T-helper 1 cell treated with Interleukin-12 subunit alpha and Interleukin-12 subunit beta and Interleukin-4 antibody, amounts not matched to agents 30 μg/mL and 1 μg/mL, for 36 hours (primary cell): ENCODE measurements around the gene SGCD.

Source experiments
- H3K27ac Mint-ChIP-seq: one replicate; pipeline ENCODE4 v1.8.0; 2021; ENCODE audit warnings: mild to moderate bottlenecking, mixed read lengths
- H3K27me3 Mint-ChIP-seq: one replicate; pipeline ENCODE4 v1.8.0; 2021; ENCODE audit warnings: low read depth, mixed read lengths
- H3K36me3 Mint-ChIP-seq: one replicate; pipeline ENCODE4 v1.8.0; 2021; ENCODE audit warnings: low read depth, mixed read lengths
- H3K4me1 Mint-ChIP-seq: one replicate; pipeline ENCODE4 v1.8.0; 2021; ENCODE audit warnings: low read depth, mixed read lengths
- H3K4me3 Mint-ChIP-seq: one replicate; pipeline ENCODE4 v1.8.0; 2021; ENCODE audit warnings: mild to moderate bottlenecking, moderate library complexity, mixed read lengths
- H3K9me3 Mint-ChIP-seq: one replicate; pipeline ENCODE4 v1.8.0; 2021; ENCODE audit warnings: mixed read lengths

The SGCD gene

GRCh38 chr5:156475182-156476157 lies 148.5 kb downstream of the SGCD start:
- Mint-ChIP-seq H3K9me3 (peaks cover 7% of the 10 kb centered on the region), H3K4me3 (no peak overlapping the region), H3K4me1 (no peaks in the 10 kb centered on the region), H3K27me3 (peaks cover 11% of the 10 kb centered on the region), H3K36me3 (no peaks in the 10 kb centered on the region), H3K27ac (no peak overlapping the region)

GRCh38 chr5:156476158-156476551 lies 149.2 kb downstream of the SGCD start:
- Mint-ChIP-seq H3K9me3 (peaks cover 13% of the 10 kb centered on the region), H3K27ac (no peak overlapping the region), H3K27me3 (peaks cover 11% of the 10 kb centered on the region), H3K4me3 (no peak overlapping the region), H3K4me1 (no peaks in the 10 kb centered on the region), H3K36me3 (no peaks in the 10 kb centered on the region)

- Mint-ChIP-seq H3K4me3 (no peak overlapping the region), H3K27ac (no peak overlapping the region), H3K9me3 (peaks cover 13% of the 10 kb centered on the region), H3K4me1 (no peaks in the 10 kb centered on the region), H3K36me3 (no peaks in the 10 kb centered on the region), H3K27me3 (peaks cover 11% of the 10 kb centered on the region)
Observed at GRCh38 chr5:156476678-156477077, 149.7 kb downstream of the SGCD start.

- H3K4me1 Mint-ChIP-seq, result no peaks in the 10 kb centered on the region
- H3K4me3 Mint-ChIP-seq, result no peak overlapping the region
- H3K27ac Mint-ChIP-seq, result no peak overlapping the region
- no peaks in the 10 kb centered on the region for H3K36me3 Mint-ChIP-seq
- H3K27me3 Mint-ChIP-seq, result peaks cover 11% of the 10 kb centered on the region
- peaks cover 10% of the 10 kb centered on the region for H3K9me3 Mint-ChIP-seq
Observed at GRCh38 chr5:156477196-156477595, 150.2 kb downstream of the SGCD start.

GRCh38 chr5:156479849-156480248 lies 152.9 kb downstream of the SGCD start:
- Mint-ChIP-seq H3K4me3 (no peak overlapping the region), H3K9me3 (peaks cover 10% of the 10 kb centered on the region), H3K4me1 (no peaks in the 10 kb centered on the region), H3K27me3 (peaks cover 11% of the 10 kb centered on the region), H3K36me3 (no peaks in the 10 kb centered on the region), H3K27ac (no peak overlapping the region)

GRCh38 chr5:156481741-156482140 lies 154.8 kb downstream of the SGCD start:
- H3K9me3 Mint-ChIP-seq, result peaks cover 11% of the 10 kb centered on the region
- no peaks in the 10 kb centered on the region for H3K4me1 Mint-ChIP-seq
- H3K27ac Mint-ChIP-seq, result no peak overlapping the region
- H3K4me3 Mint-ChIP-seq, result no peak overlapping the region
- H3K36me3 Mint-ChIP-seq, result no peaks in the 10 kb centered on the region
- H3K27me3 Mint-ChIP-seq, result peaks cover 5% of the 10 kb centered on the region

- Mint-ChIP-seq H3K4me1 (no peaks in the 10 kb centered on the region), H3K27ac (no peak overlapping the region), H3K36me3 (no peaks in the 10 kb centered on the region), H3K9me3 (peaks cover 17% of the 10 kb centered on the region), H3K27me3 (peaks cover 5% of the 10 kb centered on the region), H3K4me3 (no peak overlapping the region)
Observed at GRCh38 chr5:156482818-156483217, 155.9 kb downstream of the SGCD start.

- Mint-ChIP-seq H3K27ac (no peak overlapping the region), H3K36me3 (no peaks in the 10 kb centered on the region), H3K9me3 (peaks cover 16% of the 10 kb centered on the region), H3K27me3 (peaks cover 11% of the 10 kb centered on the region), H3K4me3 (no peak overlapping the region), H3K4me1 (no peaks in the 10 kb centered on the region)
Observed at GRCh38 chr5:156486394-156487238, 159.7 kb downstream of the SGCD start.

- H3K36me3 Mint-ChIP-seq, result no peaks in the 10 kb centered on the region
- peaks cover 15% of the 10 kb centered on the region for H3K9me3 Mint-ChIP-seq
- H3K4me1 Mint-ChIP-seq, result no peaks in the 10 kb centered on the region
Observed at GRCh38 chr5:156491766-156492165, 164.8 kb downstream of the SGCD start.

GRCh38 chr5:156496291-156496690 lies 169.3 kb downstream of the SGCD start:
- Mint-ChIP-seq H3K4me1 (no peaks in the 10 kb centered on the region), H3K9me3 (no peaks in the 10 kb centered on the region), H3K27me3 (no peaks in the 10 kb centered on the region), H3K4me3 (no peak overlapping the region), H3K27ac (no peak overlapping the region), H3K36me3 (no peaks in the 10 kb centered on the region)

More at GRCh38 chr5:156491766-156492165, 164.8 kb downstream of the SGCD start:
- Mint-ChIP-seq H3K27me3 (peaks cover 11% of the 10 kb centered on the region), H3K4me3 (no peak overlapping the region), H3K27ac (no peak overlapping the region)

GRCh38 chr5:156497804-156498208 lies 170.8 kb downstream of the SGCD start:
- Mint-ChIP-seq H3K27me3 (no peaks in the 10 kb centered on the region), H3K4me3 (no peak overlapping the region), H3K36me3 (no peaks in the 10 kb centered on the region), H3K27ac (no peak overlapping the region), H3K9me3 (no peaks in the 10 kb centered on the region), H3K4me1 (no peaks in the 10 kb centered on the region)

- H3K4me3 Mint-ChIP-seq, result no peak overlapping the region
- no peaks in the 10 kb centered on the region for H3K9me3 Mint-ChIP-seq
- no peaks in the 10 kb centered on the region for H3K4me1 Mint-ChIP-seq
- H3K27ac Mint-ChIP-seq, result no peak overlapping the region
- no peaks in the 10 kb centered on the region for H3K27me3 Mint-ChIP-seq
- no peaks in the 10 kb centered on the region for H3K36me3 Mint-ChIP-seq
Observed at GRCh38 chr5:156498226-156498980, 171.4 kb downstream of the SGCD start.

- Mint-ChIP-seq H3K36me3 (no peaks in the 10 kb centered on the region), H3K27me3 (no peaks in the 10 kb centered on the region), H3K27ac (no peak overlapping the region), H3K9me3 (no peaks in the 10 kb centered on the region), H3K4me3 (no peak overlapping the region), H3K4me1 (no peaks in the 10 kb centered on the region)
Observed at GRCh38 chr5:156500755-156501154, 173.8 kb downstream of the SGCD start.

- H3K27me3 Mint-ChIP-seq, result peaks cover 19% of the 10 kb centered on the region
- H3K4me1 Mint-ChIP-seq, result no peaks in the 10 kb centered on the region
- no peaks in the 10 kb centered on the region for H3K36me3 Mint-ChIP-seq
- H3K9me3 Mint-ChIP-seq, result no peaks in the 10 kb centered on the region
- H3K4me3 Mint-ChIP-seq, result no peak overlapping the region
- H3K27ac Mint-ChIP-seq, result no peak overlapping the region
Observed at GRCh38 chr5:156505101-156505500, 178.1 kb downstream of the SGCD start.
